Cardiac septum (tissue), 1 donor: ENCODE data around the gene BABAM2. TPM values are rescaled to one million over a fixed set of nuclear protein-coding genes. Genes with fewer than 3 reads are reported as not detected.

ENCODE experiments used
- DNase-seq: peaks from one replicate; pipeline ENCODE4 v3.0.0-alpha.2; 2020; ENCODE audit warnings: low spot score
- intact Hi-C: fragments of 100-400 bp; cut with DNase I; formaldehyde crosslinking; loops from one replicate; pipeline ENCODE4 v1.14.0; 2022
- total RNA-seq: library from RNA; stranded (reverse); fragmentation: NEBNext Ultra II Directional; extraction: Animal tissue kit (Norgen Biotek cat#: 25700); gene quantifications from one replicate; pipeline ENCODE4 v1.2.1, GENCODE V29; 2021
- donor health status: DM: no; HTN: no; CAD: no.

BABAM2 gene
- total RNA-seq, 1 donor from 2014 or later, result 63.4 TPM

DNA sequence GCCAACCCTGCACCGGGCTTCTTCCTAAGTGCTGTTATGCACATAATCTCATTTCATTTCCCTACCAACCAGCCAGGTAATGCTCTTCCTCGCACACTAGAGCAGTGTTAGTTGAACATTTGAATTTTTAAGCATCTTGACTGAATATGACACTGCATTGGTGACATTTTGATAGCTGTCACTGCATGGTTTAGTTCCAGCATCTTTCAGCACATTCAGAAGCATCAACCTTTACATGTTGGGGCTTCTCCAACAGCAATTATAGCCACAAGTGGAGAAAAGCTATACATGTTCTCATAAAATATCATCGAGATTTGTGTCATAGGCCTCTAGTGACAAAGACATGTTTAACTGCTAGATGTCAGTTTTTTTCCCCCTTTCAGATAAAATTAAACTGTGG is 272.0 kb downstream of the BABAM2 start:
- DNase-seq, result no peak
- intact Hi-C loops, result loop anchor here (5.0 kb wide), 1 partner anchor 230 kb away; the partner anchor contains the start of gene FOSL2

- intact Hi-C loops, result loop anchor here (5.0 kb wide), 1 partner anchor 229 kb away; the partner anchor contains the start of gene FOSL2
Measured at GRCh38 chr2:28163028-28163427, 272.5 kb downstream of the BABAM2 start.

DNA sequence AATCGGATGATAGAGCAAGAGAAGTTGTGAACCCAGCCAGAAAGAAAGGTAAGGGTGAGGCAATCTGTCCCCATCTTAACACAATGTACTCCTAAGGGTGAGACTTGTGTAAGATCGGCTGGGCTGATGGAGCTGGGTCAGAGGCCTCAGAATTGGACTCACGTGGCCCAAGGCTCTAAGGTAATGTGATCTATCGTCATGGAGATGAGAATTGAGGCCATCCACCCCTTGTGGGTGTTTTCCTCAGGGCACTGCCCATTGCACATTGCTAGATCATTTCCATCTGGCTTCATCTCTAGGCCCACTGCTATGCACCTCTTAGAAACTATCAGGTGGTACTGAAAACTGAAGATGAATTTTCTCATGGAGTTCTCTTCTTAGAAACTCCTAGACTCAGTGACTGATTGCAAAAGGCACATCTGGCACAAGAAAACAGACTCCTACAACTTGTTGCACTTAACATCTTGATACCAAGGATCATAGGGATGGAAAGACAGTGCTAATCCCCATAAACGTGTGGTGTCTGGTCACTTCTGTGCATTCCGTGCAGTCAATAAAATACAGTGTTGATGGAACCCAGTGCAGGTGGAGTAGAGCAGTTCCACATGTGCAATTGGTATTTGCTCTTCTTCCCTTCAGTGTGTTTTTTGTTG is 273.2 kb downstream of the BABAM2 start:
- intact Hi-C loops, result loop anchor here (5.0 kb wide), 1 partner anchor 229 kb away; the partner anchor contains the start of gene FOSL2
- no peak for DNase-seq

More at GRCh38 chr2:28163028-28163427, 272.5 kb downstream of the BABAM2 start:
- DNase-seq, result no peak

- intact Hi-C loops, result loop anchor here (5.0 kb wide), 1 partner anchor 228 kb away; the partner anchor contains the start of gene FOSL2
- DNase-seq, result no peak
Measured at GRCh38 chr2:28164280-28164801, 273.8 kb downstream of the BABAM2 start.

GRCh38 chr2:28165087-28165635 is 274.6 kb downstream of the BABAM2 start:
- DNase-seq, result no peak
- intact Hi-C loops, result no loop called here

GRCh38 chr2:28166956-28167355 is 276.4 kb downstream of the BABAM2 start:
- intact Hi-C loops, result no loop called here
- no peak for DNase-seq

GRCh38 chr2:28168376-28168775 is 277.8 kb downstream of the BABAM2 start:
- intact Hi-C loops, result no loop called here
- no peak for DNase-seq

DNA sequence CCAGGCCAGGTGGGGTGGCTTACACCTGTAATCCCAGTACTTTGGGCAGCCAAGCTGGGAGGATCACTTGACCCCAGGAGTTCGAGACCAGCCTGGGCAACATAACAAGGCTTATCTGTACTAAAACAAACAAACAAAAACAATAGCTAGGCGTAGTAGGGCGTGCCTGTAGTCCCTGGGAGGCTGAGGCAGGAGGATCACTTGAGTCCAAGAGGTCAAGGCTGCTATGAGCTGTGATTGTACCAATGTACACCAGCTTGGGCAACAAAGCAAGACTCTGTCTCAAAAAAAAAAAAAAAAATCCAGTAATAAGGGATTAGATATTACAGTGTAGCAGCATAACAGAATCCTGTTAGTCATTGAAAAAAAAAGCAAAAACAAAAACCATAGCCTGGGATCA is 279.0 kb downstream of the BABAM2 start:
- intact Hi-C loops, result no loop called here
- no peak for DNase-seq

GRCh38 chr2:28172114-28172898 is 281.8 kb downstream of the BABAM2 start:
- DNase-seq, result no peak
- intact Hi-C loops, result no loop called here

- intact Hi-C loops, result no loop called here
- DNase-seq, result no peak
Measured at GRCh38 chr2:28173377-28173776, 282.8 kb downstream of the BABAM2 start.

DNA sequence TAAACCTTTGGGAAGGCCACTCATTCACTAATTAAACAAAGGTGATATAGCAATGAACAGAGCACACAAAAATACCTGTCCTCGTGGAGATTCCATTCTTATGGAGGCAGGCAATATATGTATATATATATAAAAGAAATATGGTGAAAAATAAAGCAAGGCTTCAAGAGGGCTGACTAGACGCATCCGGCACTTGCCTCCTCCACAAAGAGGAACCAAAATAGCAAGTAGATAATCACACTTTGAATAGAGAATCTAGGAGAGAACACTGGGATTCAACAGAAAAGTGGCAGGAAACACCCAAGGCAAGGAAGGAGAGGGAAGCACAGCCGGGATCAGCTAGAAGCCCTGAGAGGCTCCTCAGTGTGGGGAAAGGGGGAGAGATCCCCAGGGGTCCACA is 283.7 kb downstream of the BABAM2 start:
- intact Hi-C loops, result no loop called here
- DNase-seq, result no peak

DNA sequence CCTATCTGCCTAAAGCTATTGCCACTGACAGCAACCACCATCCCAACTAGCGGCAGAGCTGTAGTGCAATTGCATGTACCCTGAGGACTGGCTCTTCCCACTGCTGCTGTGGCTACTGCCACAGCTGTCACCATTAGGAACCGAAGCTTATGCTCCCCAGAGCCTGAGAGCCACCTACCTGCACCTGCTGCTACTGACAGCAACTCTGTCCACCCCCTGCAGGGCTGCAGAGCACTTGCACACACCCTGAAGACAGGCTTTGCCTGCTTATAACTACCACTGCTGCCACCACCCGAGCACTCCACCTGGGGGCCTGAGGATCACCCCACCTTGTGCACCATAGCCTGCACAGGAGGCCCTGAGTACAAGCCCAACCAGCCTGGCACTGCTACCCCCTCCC is 284.5 kb downstream of the BABAM2 start:
- no peak for DNase-seq
- intact Hi-C loops, result no loop called here

DNA sequence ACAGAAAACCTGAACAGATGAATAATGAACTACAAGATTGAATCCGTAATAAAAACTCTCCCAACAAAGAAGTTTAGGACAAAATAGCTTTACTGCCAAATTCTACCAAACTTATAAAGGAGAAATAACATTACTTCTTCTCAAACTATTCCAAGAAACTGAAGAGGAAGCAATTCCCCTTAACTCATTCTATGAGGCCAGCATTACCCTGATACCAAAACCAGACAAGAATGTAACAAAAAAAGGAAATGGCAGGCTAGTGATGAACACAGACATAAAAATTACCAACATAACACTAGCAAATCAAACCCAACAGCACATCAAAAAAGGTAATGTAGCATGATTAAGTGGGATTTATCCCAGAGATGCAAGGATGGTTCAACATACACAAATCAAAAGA is 288.4 kb downstream of the BABAM2 start:
- no peak for DNase-seq
- intact Hi-C loops, result no loop called here

GRCh38 chr2:28181801-28182200 is 291.3 kb downstream of the BABAM2 start:
- intact Hi-C loops, result no loop called here
- no peak for DNase-seq

DNA sequence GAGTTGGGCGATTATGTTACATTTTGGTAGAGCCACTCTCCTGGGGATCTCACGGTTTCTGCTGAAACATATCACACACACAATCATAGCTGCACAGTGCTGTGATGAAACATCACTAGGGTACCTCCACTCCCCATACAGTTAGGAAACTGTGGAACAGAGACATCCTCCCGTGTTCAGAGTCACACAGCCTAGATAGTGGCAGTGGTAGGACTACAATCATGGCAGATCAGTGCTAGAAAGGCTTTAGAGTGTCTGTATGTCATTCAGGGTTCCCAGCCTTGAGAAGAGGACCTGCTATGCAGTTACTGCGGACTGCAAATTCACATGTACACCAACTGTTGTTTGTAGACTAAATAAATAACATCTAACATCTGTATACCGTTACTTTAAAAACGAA is 291.8 kb downstream of the BABAM2 start:
- intact Hi-C loops, result no loop called here
- no peak for DNase-seq

DNA sequence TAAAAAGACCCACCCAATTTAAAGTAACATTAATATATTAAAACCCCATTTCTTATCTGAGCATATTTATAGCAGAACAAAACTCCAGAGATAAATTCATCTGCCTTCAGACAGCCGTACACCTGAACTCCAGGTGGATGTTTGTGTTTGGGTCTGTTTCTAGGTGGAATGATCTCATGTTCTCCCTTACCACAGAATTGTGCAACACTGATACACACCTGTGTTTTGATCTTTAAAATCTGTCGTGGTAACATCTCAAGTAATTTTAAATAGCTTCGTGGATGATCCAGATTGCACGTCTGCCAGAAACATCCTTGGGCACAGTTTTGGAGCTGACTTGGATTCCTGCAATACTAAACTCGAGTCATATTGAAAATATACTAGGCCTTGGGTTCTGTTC is 294.6 kb downstream of the BABAM2 start:
- intact Hi-C loops, result no loop called here
- no peak for DNase-seq

GRCh38 chr2:28185891-28186290 is 295.4 kb downstream of the BABAM2 start:
- no peak for DNase-seq
- intact Hi-C loops, result no loop called here

DNA sequence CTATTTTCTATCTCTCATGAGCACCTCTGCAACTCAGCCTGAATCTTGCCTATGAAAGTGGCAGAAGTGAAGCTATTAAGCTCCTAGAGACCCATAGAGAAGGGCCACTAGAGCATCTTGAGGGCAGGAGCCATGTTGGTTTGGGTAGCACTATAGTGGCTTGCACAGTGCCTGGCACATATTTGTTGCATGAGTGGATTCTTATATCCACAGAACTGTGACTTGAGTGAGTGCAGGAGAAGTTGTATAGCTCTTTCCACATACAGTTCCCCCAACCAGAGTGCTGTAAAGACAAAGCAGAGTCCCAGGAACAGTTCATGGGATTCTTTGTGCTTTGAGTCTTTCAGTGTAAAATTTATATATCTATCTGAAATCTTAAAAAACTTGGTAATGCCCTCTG is 296.7 kb downstream of the BABAM2 start:
- no peak for DNase-seq
- intact Hi-C loops, result no loop called here

DNA sequence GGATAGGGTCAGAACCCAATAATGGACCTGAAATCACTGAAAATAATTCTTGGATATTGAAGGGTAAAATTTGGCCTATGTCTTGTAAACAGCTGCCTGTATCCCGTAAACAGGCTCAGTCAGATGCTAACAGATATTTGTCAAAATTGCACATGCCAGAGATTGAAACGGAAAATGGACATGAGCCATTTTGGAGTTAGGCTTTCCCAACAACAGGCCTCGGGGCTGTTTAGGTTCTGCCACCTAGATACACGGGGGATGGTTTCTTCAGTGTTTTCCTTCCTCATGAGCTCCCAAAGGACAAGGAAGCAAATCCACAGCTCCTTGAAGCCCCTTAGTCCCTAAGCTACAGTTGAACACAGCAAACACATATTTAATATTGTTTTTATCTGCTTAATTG is 297.9 kb downstream of the BABAM2 start:
- DNase-seq, result no peak
- intact Hi-C loops, result no loop called here

DNA sequence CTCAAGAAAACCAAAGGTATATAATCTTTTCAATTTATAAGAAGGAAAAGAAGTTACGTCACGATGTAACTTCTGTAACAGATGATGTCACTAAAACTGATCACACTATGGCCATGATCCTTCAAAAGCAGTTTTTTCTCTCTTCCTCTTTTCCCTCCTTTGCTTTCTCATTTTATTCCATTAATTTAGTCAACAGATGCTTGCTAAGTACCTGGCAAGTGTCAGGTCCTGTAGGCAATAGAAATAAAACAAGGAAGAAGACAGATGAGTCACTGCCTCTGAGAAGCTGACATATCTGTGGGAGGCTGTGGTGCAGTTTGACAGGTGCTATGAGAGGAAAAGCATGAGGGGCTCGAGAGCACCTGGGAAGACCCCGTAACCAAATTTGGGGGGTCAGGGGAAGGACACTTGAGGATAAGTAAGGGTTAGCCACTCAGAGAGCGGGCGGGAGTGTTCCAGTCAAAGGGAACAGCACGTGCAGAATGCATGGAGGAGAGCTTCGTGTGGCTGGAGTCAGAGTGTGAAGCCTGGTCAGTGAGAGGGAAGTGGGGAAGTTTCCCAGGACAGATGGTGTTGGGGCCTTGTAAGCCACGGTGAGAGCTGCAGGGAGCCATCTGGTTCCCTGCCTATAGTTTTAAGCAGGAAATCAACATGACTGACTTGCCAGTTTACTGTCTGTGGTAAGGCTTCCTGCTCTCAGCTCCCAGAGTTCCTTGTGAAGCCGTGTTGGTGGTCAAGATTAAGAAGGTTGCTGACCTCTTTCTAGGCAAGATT is 303.3 kb downstream of the BABAM2 start:
- intact Hi-C loops, result no loop called here
- DNase-seq, result no peak
